IgD-negative memory B cell (primary cell): ENCODE data around the gene TSC1. TPM values are rescaled to one million over a fixed set of nuclear protein-coding genes. Genes with fewer than 3 reads are reported as not detected.
"Not testable (repeated sequence)": the region's sequence is repeated elsewhere in the genome, so short reads cannot be mapped to it uniquely, and the experiment has no call there.

Experiments
- H3K27ac Mint-ChIP-seq, 3 donors: one replicate each; pipeline ENCODE4 v1.8.0; 2020 to 2022; ENCODE audit warnings: mild to moderate bottlenecking in 3 of 3, mixed read lengths in 3 of 3, moderate library complexity in 1 of 3
- H3K27me3 Mint-ChIP-seq: one replicate; pipeline ENCODE4 v1.8.0; 2021; ENCODE audit warnings: mixed read lengths
- H3K36me3 Mint-ChIP-seq: one replicate; pipeline ENCODE4 v1.8.0; 2020; ENCODE audit warnings: mild to moderate bottlenecking, mixed read lengths
- H3K4me1 Mint-ChIP-seq, 3 donors: one replicate each; pipeline ENCODE4 v1.8.0; 2020 to 2022; ENCODE audit warnings: mixed read lengths in 3 of 3, mild to moderate bottlenecking in 1 of 3
- H3K4me3 Mint-ChIP-seq, 4 donors: one replicate each; pipeline ENCODE4 v1.8.0; 2020 to 2022; ENCODE audit warnings: mild to moderate bottlenecking in 4 of 4, mixed read lengths in 4 of 4, moderate library complexity in 3 of 4
- H3K9me3 Mint-ChIP-seq, 3 donors: one replicate each; pipeline ENCODE4 v1.8.0; 2020 to 2021; ENCODE audit warnings: mixed read lengths in 3 of 3, mild to moderate bottlenecking in 1 of 3
- polyA plus RNA-seq: library from polyadenylated mRNA; unstranded; fragments of 300-500 nt; fragmentation: Illumina TruSeq; gene quantifications from one replicate; pipeline ENCODE4 v1.2.3, GENCODE V29; 2021

TSC1 gene
- polyA plus RNA-seq, 1 donor from 2014 or later: 8.9 TPM

DNA sequence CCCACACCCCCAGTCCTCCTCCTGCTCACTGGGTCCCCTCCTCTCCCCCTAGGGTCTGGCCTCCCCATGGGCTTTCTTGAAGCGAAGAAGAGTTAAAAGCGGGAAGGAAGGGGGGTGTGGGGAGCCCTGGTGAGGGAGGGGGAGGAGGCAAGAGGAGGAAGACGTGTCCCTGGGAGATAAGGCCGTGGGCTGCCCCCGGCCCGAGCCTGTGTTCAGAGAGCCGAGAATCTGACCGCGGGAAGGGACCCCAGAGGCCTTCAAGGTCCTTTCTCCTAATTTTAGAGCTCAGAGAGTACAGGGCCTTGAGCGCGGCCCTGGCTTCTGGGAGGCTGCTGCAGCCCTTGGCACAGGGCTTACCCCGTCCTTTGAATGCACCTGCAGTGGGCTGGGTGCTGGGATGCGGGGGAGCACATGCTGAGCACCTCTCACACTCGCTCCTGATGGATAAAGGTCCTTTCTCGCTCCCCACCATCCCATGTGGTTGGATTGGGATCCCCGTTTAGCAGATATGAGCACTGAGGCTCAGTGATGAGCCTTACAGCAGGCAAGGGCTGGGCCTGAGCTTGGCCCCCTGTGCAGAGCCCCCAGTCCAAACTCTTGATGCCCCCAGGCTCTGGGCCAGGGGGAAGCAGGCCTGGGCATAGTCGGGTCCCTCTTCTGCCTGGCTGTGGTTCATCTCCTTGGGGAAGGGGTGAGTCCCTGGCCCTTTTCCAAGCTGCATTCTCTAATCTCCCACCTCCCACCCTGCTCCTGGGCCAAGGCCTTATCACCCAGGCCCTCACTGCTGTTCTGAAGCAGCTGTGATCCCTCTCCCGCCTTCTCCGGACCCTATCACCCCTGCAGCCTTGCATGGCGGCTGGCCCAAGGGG, 40.0 kb upstream of the TSC1 start:
- Mint-ChIP-seq H3K4me1 (peaks cover 5 to 8% (median 6%) of the 10 kb centered on the region in 3 donors), H3K27me3 (peaks cover 34% of the 10 kb centered on the region), H3K9me3 (peaks cover 0 to 2% (median 0%) of the 10 kb centered on the region in 3 donors), H3K36me3 (no peaks in the 10 kb centered on the region), H3K27ac (peak overlapping the region in 1 of 3 donors; percentile 39), H3K4me3 (no peak overlapping the region)

DNA sequence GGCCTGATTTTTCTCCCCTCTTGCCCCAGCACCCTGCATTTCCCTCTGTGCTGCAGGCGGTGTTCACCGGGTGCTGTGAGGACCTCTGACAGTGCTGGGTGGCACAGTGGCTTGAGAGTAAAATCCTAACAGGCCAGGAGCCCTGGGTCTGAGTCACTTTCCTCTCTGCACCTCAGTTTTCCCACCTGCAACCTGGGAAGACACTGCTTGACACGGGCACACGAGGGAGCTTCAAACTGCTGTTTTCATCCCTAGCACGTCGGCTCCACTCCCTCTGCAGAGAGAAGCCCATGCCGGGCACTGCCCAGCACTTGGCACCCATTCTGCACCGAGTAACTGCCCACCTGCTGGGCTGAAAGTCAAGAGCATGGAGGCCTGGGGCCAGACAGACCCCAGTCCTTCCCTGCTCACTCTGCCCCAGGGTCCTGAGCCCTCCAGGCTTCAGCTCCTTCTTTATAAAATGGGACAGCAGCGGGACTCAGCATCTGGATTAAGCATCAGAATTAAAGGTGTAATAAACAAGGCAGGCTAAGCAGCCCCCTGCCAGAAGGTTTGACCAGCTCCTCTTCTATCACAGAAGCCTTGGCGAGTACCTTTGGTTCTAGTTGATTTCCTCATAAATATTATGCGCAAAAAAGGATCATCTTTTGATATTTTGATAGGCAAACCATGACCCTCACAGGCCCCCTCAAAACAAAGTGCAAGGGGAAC, 39.2 kb upstream of the TSC1 start:
- no peak overlapping the region for H3K4me3 Mint-ChIP-seq
- H3K9me3 Mint-ChIP-seq: peaks cover 0 to 2% (median 0%) of the 10 kb centered on the region in 3 donors
- no peak overlapping the region for H3K27ac Mint-ChIP-seq
- H3K27me3 Mint-ChIP-seq: peaks cover 41% of the 10 kb centered on the region
- H3K36me3 Mint-ChIP-seq: no peaks in the 10 kb centered on the region
- H3K4me1 Mint-ChIP-seq: peaks cover 8 to 12% (median 9%) of the 10 kb centered on the region in 3 donors

DNA sequence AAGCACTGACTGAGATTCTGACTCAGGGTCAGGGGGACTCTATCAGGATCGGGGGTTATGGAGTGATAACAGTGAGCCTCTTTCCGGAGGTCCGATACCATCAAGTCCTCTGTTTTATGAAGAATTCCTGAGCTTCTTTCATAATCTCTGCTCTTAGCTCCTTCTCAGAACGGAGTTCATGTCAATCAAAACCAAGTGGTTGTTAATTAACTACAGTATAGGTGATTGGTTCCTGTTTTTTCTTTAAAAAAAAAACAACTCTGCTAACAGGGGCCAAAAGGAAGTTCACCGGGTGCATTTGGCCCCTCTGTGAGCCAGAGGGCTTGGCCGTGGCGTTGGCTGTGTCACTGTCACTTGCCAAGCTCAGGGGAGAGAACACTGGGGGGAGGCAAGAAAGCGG, 38.0 kb upstream of the TSC1 start:
- Mint-ChIP-seq H3K36me3 (no peaks in the 10 kb centered on the region), H3K4me1 (peaks cover 12 to 16% (median 12%) of the 10 kb centered on the region in 3 donors), H3K4me3 (peak overlapping the region in 1 of 4 donors; percentile 77), H3K9me3 (peaks cover 0 to 2% (median 0%) of the 10 kb centered on the region in 3 donors), H3K27ac (no peak overlapping the region), H3K27me3 (peaks cover 47% of the 10 kb centered on the region)

DNA sequence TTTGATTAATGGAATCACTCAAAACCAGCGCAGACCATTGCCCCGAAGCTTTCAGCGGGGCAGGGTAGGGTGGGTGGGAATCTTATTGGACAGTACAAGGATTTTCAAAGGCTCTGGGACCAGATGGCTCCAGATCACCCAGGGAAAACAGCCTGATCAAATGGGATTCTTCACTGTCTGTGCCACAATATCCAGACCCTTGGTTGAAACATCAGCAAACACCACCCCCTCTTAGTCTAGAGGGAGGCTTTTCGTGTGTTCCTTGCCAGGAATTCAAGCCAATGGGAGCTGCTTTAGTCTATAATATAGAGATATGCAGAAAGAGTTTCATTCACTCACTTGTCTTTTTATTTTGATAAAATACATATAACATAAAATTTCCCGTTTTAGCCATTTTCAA, 35.7 kb upstream of the TSC1 start:
- Mint-ChIP-seq H3K4me1 (peaks cover 12 to 16% (median 12%) of the 10 kb centered on the region in 3 donors), H3K4me3 (peak overlapping the region in 1 of 4 donors; percentile 47), H3K27me3 (peaks cover 44% of the 10 kb centered on the region), H3K27ac (no peak overlapping the region), H3K9me3 (peaks cover 0 to 2% (median 0%) of the 10 kb centered on the region in 3 donors), H3K36me3 (no peaks in the 10 kb centered on the region)

DNA sequence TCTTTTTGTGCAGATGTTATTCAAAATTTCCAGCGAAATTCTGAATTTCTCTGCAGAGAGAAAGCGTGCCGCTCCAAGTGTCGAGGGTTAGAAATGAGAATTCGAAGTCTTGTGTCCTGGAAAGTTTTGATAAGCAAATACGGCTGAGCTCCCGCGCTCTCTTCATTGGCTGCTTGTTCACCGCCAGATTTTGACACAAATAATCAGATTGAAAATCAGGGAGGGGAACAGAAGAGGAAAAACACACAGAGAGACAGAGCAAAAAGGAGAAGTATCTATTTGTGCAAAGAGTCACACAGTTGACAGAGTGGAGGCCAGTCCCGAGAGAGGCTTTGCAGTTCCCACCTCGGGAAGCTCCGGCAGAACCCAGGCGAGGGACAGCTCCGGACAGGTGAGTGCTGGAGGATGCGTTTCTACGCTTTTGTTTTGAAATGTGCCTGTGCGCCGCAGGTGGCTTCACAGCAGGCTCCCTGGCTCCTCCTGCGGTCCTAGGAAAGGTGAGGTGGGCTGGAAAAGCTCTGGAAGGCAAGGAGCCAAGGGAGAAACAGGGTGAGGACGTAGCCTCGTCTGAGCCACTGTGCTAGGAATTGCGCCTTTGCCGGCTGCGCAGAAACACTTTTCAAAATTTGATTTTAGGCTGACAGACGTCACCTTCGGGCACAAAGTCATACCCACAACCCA, 34.2 kb upstream of the TSC1 start, which contains the start of gene GFI1B:
Gene GFI1B, plus strand, starts transcription at position 244 of the 681 bp plus-strand sequence. CDS start 7,985 bp downstream, outside the sequence.
- H3K27ac Mint-ChIP-seq: peak within 1 kb of the TSS in 1 of 3 donors; percentile 29
- peaks cover 12 to 16% (median 12%) of the 10 kb centered on the region in 3 donors for H3K4me1 Mint-ChIP-seq
- no peaks in the 10 kb centered on the region for H3K36me3 Mint-ChIP-seq
- peak within 1 kb of the TSS in 3 of 4 donors; percentile 21 to 75 (median 74) for H3K4me3 Mint-ChIP-seq
- peaks cover 0 to 2% (median 0%) of the 10 kb centered on the region in 3 donors for H3K9me3 Mint-ChIP-seq
- peaks cover 46% of the 10 kb centered on the region for H3K27me3 Mint-ChIP-seq

DNA sequence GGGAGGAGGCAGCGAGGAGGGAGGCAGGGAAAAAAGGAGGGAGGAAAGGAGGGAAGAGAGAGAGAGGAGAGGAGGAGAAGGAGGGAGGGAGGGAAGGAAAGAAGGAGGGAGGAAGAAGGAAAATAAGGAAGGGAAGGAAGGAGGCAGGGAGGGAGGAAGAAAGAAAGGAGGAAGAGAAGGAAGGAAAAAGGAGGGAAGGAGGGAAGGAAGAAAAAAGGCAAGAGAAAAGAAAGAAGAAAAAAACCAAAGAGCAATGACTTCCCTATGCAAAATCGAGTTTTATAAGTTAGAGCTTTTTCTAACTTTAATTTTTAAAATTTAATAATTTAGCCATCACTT, 33.7 kb upstream of the TSC1 start:
- H3K27ac Mint-ChIP-seq: no peak overlapping the region
- H3K9me3 Mint-ChIP-seq: peaks cover 0 to 2% (median 0%) of the 10 kb centered on the region in 3 donors
- peak overlapping the region in 2 of 4 donors; percentile 54 to 75 for H3K4me3 Mint-ChIP-seq
- no peaks in the 10 kb centered on the region for H3K36me3 Mint-ChIP-seq
- H3K27me3 Mint-ChIP-seq: peaks cover 47% of the 10 kb centered on the region
- H3K4me1 Mint-ChIP-seq: peaks cover 12 to 16% (median 12%) of the 10 kb centered on the region in 3 donors

DNA sequence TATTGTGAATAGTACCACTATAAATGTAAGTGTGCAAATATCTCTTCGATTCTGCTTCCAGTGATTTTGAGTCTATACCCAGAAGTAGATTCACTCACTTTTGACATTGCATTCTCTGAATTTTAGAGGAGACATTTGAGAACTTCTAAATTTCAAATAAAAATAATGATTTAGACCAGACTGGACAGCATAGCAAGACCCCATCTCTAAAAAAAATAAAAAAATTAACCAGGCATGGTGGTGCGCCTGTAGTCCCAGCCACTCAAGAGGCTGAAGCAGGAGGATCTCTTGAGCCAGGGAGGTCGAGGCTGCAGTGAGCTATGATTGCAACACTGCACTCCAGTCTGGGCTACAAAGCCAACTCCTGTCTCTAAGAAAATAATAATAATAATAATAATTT, 32.2 kb upstream of the TSC1 start:
- H3K27ac Mint-ChIP-seq: no peak overlapping the region
- H3K36me3 Mint-ChIP-seq: no peaks in the 10 kb centered on the region
- H3K4me1 Mint-ChIP-seq: peaks cover 9 to 18% (median 11%) of the 10 kb centered on the region in 3 donors
- H3K9me3 Mint-ChIP-seq: no peaks in the 10 kb centered on the region
- peaks cover 42% of the 10 kb centered on the region for H3K27me3 Mint-ChIP-seq
- H3K4me3 Mint-ChIP-seq: no peak overlapping the region

DNA sequence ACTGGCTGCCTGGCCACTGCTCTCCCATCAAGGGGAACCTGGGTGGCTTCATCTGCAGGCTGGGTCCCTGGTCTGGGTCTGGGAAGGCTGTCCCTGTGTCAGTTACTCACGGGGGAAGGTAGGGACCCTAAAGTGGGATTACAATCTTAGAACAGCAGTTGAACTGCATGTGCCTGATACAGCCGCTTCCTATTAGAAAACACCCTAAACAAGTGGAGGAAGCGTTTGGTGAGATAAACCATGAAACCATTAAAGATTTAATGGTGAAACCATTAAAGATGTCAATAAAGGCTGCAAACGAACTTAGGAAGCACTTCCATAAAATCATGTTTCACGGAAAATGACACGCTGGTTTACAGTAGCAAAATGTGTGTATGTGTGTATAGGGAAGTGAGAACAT, 31.5 kb upstream of the TSC1 start:
- no peak overlapping the region for H3K4me3 Mint-ChIP-seq
- no peaks in the 10 kb centered on the region for H3K9me3 Mint-ChIP-seq
- no peaks in the 10 kb centered on the region for H3K36me3 Mint-ChIP-seq
- peaks cover 9 to 18% (median 11%) of the 10 kb centered on the region in 3 donors for H3K4me1 Mint-ChIP-seq
- peaks cover 38% of the 10 kb centered on the region for H3K27me3 Mint-ChIP-seq
- no peak overlapping the region for H3K27ac Mint-ChIP-seq

DNA sequence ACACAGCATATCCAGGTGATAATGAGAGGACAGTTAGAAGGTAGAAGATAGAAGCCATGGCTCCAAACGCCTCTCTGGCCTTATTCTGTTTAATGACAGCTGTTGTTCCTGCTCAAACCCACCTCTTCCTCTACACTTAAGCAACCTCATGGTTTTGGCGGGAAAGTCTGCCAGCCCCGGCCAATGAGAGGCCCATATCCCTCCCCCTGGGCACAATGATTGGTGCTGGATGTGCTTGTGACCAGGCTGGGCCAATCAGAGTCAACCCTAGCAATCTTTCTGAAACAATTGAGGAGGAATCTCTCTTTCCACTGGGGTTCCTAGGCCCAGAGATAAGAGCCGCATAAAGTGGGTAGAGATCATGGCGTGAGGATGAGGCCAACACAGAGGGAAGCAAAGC, 29.3 kb upstream of the TSC1 start:
- Mint-ChIP-seq H3K4me1 (peaks cover 10 to 14% (median 10%) of the 10 kb centered on the region in 3 donors), H3K9me3 (no peaks in the 10 kb centered on the region), H3K36me3 (no peaks in the 10 kb centered on the region), H3K27me3 (peaks cover 26% of the 10 kb centered on the region), H3K27ac (peak overlapping the region in 1 of 3 donors; percentile 71), H3K4me3 (no peak overlapping the region)

DNA sequence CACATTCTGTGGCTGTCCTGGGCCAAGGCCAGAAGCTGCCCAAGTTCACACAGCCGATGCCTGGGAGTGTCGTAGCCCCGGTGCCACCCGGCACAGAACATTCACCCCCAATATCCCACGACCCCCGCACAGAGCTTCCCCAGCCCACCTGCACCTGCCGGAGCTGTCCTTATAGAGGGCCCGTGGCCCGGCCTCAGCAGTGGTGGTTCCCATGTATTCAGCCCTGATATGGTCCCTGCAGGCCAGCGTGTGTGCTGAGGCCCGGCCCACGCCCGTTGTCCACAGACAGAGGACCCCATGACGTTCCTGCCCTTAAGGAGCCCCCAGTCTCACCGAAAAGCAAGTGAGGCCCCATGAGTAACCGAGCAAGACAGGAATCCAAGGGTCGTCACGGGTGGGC, 28.8 kb upstream of the TSC1 start:
- Mint-ChIP-seq H3K9me3 (no peaks in the 10 kb centered on the region), H3K27me3 (peaks cover 22% of the 10 kb centered on the region), H3K27ac (no peak overlapping the region), H3K4me1 (peaks cover 6 to 9% (median 6%) of the 10 kb centered on the region in 3 donors), H3K36me3 (no peaks in the 10 kb centered on the region), H3K4me3 (no peak overlapping the region)

DNA sequence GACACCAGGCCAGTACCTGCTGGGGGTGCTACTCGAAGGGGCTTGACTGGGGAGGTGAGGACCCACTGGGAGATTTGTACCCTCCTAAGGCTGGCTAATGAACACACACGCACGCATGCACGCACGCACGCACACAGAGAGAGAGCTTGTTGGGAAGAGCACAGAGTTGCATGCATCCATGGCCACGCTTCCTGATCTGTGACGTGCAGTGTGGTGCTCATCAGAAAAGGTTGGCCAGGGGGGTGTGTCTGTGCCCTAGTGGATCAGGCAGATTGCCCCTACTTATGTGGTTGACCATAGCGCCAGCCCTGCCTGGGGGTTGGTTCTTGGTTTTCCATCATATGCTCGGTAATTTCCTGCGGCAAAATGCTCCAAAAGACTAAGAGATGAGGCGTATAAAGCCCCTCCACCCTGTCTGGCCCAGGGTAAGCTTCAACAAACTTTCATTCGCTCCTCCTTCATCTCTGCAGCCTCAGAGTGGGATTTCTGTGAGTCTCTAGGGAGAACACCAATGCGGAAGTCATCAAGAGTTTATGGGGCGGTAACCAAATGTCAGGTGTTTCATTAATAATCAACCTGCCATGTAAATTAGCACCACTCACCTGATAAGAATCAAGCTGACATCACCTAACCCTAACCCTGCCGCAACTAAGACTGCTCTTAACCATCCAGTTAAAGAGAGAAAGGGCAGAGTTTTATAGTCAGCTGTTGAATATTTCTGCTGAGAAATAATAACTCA, 26.1 kb upstream of the TSC1 start:
- H3K4me1 Mint-ChIP-seq: peaks cover 4 to 9% (median 6%) of the 10 kb centered on the region in 3 donors
- H3K27me3 Mint-ChIP-seq: peaks cover 16% of the 10 kb centered on the region
- no peak overlapping the region for H3K27ac Mint-ChIP-seq
- H3K36me3 Mint-ChIP-seq: no peaks in the 10 kb centered on the region
- no peak overlapping the region for H3K4me3 Mint-ChIP-seq
- H3K9me3 Mint-ChIP-seq: no peaks in the 10 kb centered on the region

DNA sequence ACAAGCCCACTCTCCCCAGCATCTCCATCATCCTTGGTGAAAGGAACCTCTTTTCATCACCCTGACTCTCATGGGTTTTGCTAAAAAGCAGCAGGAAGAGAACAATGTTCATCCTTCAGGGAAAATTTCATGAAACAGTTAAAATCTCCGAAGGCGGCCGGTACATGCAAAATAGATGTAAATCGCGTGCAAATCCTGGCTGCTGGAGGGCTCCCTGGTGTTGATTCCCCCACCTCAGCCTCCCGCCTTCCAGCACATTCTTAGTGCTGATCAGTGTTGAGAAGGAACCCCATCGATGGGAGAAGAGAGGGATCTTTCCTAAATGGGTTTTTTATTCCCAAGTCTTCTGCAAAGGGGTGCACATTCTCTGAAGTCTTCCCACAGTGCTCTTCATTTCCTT, 25.4 kb upstream of the TSC1 start:
- no peak overlapping the region for H3K27ac Mint-ChIP-seq
- no peaks in the 10 kb centered on the region for H3K36me3 Mint-ChIP-seq
- H3K9me3 Mint-ChIP-seq: no peaks in the 10 kb centered on the region
- H3K27me3 Mint-ChIP-seq: peaks cover 13% of the 10 kb centered on the region
- no peak overlapping the region for H3K4me3 Mint-ChIP-seq
- H3K4me1 Mint-ChIP-seq: peaks cover 4 to 9% (median 6%) of the 10 kb centered on the region in 3 donors

DNA sequence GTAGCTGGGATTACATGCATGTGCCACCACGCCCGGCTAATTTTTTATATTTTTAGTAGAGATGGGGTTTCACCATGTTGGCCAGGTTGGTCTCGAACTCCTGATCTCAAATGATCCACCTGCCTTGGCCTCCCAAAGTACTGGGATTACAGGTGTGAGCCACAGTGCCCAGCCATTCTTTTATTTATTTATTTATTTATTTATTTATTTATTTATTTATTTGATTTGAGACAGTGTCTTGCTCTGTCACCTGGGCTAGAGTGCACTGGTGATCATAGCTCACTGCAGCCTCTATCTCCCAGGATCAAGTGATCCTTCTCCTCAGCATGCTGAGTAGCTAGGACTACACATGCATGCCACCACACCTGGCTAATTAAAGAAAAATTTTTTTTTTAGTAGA, 23.5 kb upstream of the TSC1 start:
- not testable (repeated sequence) for H3K4me3 Mint-ChIP-seq, H3K36me3 Mint-ChIP-seq, H3K27me3 Mint-ChIP-seq, H3K4me1 Mint-ChIP-seq, H3K9me3 Mint-ChIP-seq, H3K27ac Mint-ChIP-seq

DNA sequence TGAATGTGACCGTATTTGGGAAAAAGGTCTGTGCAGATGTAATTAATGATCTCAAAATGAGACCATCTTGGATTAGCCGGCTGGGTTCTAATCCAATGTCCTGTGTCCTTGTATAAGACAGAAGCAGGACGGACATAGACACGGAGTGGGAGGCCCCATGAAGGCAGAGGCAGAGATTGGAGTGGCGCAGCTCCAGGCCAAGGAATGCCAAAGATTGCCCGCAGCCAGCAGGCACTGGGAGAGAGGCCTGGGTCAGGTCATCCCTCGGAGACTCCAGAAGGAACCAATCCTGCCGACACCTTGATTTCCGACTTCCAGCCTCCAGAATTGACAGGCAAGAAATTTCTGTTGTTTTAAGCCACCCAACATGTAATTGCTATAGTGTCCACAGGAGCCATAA, 21.1 kb upstream of the TSC1 start:
- peaks cover 0 to 1% (median 0%) of the 10 kb centered on the region in 3 donors for H3K4me1 Mint-ChIP-seq
- H3K4me3 Mint-ChIP-seq: no peak overlapping the region
- no peaks in the 10 kb centered on the region for H3K9me3 Mint-ChIP-seq
- H3K27me3 Mint-ChIP-seq: peaks cover 14% of the 10 kb centered on the region
- no peaks in the 10 kb centered on the region for H3K36me3 Mint-ChIP-seq
- H3K27ac Mint-ChIP-seq: no peak overlapping the region
